Myocyte (in vitro differentiated cells): ENCODE measurements around the gene GPT2. TPM values are rescaled to one million over a fixed set of nuclear protein-coding genes. Genes with fewer than 3 reads are reported as not detected.

Experiments used
- DNase-seq: peaks from one replicate; pipeline ENCODE4 v3.0.0-alpha.2; 2012; ENCODE audit warnings: low read depth
- total RNA-seq: library from RNA; depleted of rRNA; stranded (reverse); fragments of >200 nt; gene quantifications from 2 replicates; pipeline ENCODE4 v1.2.3, GENCODE V29; 2014

Gene GPT2
- total RNA-seq, 1 donor from 2014 or later = 17.0 TPM

DNA sequence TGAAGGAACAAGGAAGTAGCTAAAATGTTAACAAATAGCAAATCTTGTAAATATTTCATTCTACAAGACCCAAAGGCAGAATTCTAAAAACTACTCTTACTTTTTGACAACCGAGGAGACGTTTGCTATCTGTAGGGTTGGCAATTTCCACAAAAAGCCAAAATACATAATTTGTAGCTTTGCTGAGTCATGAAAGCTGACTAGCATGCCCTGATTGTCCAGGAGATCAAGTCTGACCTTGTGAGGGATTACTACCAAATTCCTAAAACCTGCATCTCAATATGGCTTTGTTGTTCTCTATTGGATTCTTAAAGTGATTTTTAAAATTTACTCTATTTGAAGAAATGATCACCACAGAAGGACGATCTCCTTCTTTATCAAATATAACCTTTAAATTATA, 78.5 kb downstream of the GPT2 start:
- no peak for DNase-seq

DNA sequence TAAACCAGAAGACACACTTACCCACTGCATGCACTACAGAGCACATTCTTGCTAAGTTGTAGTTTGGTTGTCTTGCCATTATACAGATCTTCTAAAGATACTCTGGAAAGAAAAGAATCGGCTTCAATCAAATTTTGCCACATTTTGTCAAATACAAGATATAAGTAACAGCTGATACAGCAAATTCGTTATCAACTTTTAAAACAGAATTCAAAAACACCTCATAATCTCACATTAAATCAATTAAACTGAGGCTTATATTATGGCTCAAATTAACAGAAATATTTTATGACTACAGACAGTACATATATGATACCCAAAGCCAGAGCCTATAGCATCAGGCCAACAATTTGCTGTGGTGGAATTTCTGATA, 83.9 kb downstream of the GPT2 start:
- no peak for DNase-seq

DNA sequence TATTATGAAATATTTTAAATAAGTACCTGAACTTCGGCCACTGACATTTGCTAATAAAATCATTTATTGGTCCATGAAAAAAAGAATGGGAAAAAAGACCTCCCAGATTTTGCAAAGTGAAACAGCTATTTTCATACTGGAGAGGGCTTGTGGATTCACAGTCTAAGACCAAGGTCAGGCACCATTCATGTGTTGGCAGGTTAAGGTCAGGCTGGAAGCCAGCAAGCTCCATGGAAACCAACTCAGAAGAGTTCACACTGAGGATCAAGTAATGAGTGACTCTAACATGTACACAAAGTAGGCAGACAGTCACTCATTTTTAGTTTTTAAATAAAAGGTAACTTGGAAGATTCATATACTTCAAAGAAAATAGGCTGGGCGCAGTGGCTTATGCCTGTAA, 85.9 kb downstream of the GPT2 start:
- no peak for DNase-seq

DNA sequence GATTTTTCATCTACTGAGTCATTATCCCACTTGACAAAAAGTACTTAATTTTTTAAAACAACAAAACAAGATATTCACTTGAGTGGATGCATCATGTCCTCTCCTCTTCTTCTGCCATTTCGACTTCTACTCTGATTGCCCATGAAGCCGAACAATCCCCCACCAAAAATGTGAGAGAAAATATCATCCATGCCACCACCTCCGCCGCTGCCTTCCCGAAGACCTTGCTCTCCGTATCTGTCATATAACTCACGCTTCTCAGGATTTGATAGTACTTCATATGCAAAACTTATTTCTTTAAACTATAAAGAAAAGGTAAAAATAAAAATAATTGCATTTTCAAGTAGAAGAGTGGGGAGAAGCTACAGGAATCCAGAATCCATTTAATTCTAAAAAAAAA, 87.1 kb downstream of the GPT2 start:
- DNase-seq = no peak

DNA sequence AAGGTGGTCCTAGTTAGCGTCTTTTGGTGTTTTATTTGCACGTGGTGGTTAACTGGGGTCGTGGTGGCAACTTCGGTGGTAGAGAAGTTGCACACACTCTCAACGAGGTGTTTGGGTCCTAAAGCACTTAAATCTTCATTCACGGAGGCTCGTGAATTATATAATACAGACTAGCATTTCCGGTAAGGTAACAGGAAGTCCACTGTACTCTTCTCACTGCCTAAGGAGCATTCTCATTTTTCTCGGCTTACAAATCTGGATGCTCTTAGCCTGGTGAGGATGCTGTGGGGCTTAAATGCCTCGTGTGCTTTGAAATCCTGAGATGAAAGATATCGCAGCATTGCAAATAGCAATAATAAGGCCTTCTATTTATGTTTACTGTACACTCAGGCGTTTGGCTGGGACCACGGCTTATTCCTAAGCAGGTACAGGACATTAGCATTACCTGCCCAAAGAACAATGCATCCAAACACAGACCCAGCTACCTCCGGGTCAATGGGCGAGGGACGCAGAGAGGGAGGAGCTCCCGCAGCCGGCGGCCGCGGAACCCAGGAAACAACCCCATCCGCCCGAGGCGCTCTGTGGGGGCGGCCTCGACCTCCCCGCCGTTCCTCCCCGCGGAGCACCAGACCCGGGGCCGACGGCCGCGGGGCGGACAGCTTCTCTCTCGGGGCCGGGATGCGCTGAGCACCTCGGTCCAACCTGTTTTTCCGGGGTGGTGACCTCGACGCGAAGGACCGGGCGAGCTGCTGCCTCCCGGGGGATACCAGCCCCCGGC, 88.5 kb downstream of the GPT2 start:
- DNase-seq = peak; percentile 13

DNA sequence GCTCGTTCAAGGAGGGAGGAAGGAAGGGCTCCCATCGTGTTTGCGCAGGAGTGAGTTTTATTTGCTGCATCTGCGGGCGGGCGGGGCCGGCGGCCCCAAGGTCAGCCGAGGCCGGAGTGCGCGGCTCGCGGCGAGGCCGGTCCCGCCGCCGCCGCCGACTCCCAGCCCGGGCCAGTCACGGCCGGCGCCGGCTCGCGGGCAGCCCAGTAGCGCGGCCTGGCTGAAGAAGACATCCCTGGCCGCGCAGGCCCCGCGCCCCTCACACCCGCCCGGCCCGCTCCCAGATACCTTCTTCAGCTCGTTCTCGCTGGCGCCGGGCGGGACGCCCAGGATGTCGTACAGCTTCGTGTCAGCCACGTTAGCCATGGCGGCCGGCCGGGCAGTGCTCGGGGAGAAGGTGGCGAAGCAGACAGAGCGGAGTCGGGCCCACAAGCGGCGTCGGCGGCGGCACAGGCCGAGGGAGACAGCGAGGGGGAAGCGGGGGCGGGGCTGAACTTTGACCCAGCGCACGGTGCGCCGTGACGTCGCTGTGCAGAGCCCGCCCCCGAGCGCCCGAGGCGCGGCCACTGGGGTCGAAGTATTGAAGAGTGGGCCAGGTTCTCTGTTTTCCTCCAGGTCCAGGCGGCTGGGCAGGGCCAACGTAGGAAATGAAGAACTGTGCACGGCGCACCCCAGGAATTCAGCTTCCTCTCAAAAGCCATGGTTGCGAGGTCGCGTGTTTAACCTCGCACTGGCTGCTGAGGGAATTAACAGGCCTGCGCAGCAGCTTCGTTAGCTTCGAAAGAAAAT, 89.2 kb downstream of the GPT2 start, which contains the start of gene DNAJA2:
DNAJA2 (minus strand) TSS at position 468 of the 789 bp plus-strand sequence; CDS start at position 366, 102 bp downstream.
- DNase-seq = peak; percentile 88

DNA sequence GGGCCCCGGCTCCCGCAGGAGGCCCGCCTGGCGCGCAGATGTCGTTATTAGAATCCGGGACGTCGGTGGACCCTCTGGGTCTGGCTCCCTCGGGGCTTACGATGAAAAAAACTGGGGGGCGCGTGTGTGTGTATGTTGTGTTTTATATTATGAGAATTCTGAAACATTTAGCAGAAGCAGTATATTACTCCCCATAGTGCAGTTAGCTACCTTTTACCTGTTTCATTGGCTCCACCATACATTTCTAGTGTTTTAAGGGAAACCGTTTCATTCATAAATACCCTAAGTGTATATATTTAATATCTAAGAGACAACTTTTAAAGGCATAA, 89.8 kb downstream of the GPT2 start:
- DNase-seq = no peak

DNA sequence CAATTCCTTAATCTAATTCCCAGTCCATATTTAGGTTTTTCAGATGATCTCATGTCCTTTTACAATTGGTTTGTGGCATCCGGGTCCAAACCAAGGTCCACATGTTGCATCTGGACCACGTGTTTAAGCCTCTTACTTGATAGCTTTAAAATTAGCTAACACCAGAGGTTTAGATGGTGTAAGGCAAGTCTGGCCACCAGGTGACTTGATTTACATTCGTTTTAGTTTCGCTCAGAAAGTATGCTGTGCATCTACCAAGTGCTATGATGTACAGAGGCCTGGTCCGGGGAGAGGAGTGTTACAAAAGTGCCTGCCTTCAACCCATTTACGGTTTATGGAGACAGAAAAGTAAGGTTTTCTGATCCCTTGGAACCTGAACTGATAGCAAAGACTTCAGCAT, 90.2 kb downstream of the GPT2 start:
- peak; percentile 8 for DNase-seq

DNA sequence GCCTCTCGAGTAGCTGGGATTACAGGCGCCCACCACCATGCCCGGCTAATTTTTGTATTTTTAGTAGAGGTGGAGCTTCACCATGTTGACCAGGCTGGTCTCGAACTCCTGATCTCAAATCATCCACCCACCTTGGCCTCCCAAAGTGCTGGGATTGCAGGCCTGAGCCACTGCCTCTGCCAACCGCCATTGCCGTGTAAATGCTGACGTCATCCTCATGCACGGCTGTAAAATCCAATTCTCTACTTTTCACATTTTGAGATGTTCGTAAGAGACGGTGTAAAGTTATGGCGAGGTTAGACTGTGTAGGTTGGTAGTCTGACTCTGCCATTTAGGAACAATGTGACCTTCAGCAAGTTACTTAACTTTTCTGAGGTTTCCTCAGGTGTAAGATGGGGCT, 91.0 kb downstream of the GPT2 start:
- DNase-seq = no peak

DNA sequence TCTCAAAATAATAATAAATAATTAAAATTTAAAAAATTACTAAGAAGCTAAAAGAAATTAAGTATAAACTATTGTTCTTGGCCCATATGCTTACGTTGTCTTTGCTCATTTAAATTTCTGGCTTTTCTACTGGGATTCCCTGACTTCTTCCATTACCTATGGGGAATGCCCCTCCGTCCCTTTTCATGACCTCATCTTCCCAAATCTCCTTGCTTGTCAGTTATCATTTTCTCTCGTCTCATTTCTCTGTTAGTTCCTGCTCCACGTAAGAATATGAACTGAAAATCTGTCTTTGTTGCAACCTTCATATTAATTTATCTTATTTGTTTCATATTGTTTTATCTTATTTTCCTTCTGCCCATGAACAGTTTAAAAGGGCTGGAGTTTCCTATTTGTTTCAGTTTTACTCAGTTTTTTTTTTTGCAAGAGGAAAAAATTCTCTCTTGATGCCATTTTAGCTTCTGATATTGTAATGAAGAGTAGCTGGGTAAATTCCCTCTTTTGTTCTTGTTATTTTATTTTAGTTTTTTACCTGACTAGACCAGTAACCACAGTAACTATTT, 91.8 kb downstream of the GPT2 start:
- DNase-seq = no peak

DNA sequence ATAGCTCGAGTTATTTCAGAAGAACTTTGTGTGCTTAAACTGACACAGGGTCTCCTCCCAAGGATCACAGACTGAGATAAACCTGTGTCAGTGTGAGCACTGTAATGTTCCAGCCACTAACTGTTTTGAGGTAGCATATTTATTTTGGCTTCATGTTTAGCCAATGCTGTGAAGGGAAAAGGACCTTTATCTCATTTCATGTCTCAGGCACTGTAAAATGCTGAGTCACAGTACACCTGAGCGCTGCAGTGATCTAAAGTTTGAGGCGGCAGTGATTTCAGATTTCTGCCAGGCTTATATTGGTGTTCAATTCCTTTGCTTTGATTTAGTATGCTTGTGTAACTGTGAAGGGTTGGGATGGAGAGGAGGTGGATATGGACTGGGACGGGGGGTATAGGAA, 92.4 kb downstream of the GPT2 start:
- DNase-seq = no peak

Other genes with a start within 250 kb of the GPT2 start
- gene VPS35, start 195.2 kb upstream of the GPT2 start, total RNA-seq = 69.3 and 113 TPM in 2 replicates
- gene ORC6, start 194.7 kb upstream of the GPT2 start, total RNA-seq = 2.4 and 5.6 TPM in 2 replicates
- gene MYLK3, start 136.0 kb upstream of the GPT2 start, total RNA-seq = 0.16 and 0.51 TPM in 2 replicates
- 30.6 and 33.6 TPM in 2 replicates for gene C16orf87, start 53.2 kb upstream of the GPT2 start, total RNA-seq
- gene DNAJA2, start 89.3 kb downstream of the GPT2 start, total RNA-seq = 65.3 and 73.0 TPM in 2 replicates